ENCODE results near the gene PTDSS2.
"Not testable (repeated sequence)": the region's sequence is repeated elsewhere in the genome, so short reads cannot be mapped to it uniquely, and the experiment has no call there.

PTDSS2 gene

GRCh38 chr11:413120-414081, 36.7 kb upstream of the PTDSS2 start:
- no peak overlapping the region for H3K4me3 ChIP-seq (ENCODE audit: low read depth, low read length)

- H3K4me3 ChIP-seq (ENCODE audit: low read depth, low read length) = no peak overlapping the region
Observed at GRCh38 chr11:414318-414857, 35.7 kb upstream of the PTDSS2 start.

- no peak overlapping the region for H3K4me3 ChIP-seq (ENCODE audit: low read depth, low read length)
Observed at GRCh38 chr11:415640-416041, 34.4 kb upstream of the PTDSS2 start.

DNA sequence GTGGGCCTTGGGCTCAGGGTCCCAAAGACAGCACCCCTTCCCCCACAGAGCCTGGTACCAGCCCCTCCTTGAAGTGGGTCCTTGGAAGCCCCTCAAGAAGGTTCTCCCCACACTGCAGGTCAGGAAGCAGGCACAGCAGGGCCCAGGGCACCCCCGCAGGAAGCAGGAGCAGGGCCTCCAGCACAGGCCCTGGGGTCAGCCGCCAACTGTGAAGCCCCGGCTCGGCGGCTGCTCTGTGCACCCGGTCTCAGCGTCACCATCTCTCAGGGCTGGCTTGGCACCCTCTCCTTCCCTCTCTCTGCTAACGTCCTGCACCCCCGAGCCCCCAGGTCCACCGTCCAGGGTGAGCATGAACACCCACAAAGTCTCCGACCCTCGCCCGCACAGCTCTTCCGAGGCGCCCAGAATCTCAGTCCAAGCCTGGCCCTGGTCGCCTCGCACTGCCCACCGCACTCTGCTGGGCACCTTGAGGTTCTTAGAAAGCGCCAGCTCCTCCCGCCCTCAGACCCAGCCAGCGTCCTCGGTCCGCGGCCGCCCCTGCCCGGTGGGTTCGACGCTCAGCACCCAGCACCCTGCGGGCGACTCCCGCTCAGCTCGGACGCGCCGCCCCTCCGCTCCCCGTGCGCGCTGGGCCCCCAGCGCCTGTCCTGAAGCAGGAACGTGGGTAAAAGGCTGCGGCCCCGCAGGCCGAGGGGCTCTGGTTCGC, 33.9 kb upstream of the PTDSS2 start:
- peak overlapping the region; percentile 56 for H3K4me3 ChIP-seq (ENCODE audit: low read depth, low read length)

- H3K4me3 ChIP-seq (ENCODE audit: low read depth, low read length) = peak overlapping the region; percentile 56
Observed at GRCh38 chr11:416757-417621, 33.1 kb upstream of the PTDSS2 start.

- H3K4me3 ChIP-seq (ENCODE audit: low read depth, low read length) = no peak overlapping the region
Observed at GRCh38 chr11:417652-418342, 32.3 kb upstream of the PTDSS2 start.

GRCh38 chr11:418343-419247, 31.5 kb upstream of the PTDSS2 start:
- no peak overlapping the region for H3K4me3 ChIP-seq (ENCODE audit: low read depth, low read length)

DNA sequence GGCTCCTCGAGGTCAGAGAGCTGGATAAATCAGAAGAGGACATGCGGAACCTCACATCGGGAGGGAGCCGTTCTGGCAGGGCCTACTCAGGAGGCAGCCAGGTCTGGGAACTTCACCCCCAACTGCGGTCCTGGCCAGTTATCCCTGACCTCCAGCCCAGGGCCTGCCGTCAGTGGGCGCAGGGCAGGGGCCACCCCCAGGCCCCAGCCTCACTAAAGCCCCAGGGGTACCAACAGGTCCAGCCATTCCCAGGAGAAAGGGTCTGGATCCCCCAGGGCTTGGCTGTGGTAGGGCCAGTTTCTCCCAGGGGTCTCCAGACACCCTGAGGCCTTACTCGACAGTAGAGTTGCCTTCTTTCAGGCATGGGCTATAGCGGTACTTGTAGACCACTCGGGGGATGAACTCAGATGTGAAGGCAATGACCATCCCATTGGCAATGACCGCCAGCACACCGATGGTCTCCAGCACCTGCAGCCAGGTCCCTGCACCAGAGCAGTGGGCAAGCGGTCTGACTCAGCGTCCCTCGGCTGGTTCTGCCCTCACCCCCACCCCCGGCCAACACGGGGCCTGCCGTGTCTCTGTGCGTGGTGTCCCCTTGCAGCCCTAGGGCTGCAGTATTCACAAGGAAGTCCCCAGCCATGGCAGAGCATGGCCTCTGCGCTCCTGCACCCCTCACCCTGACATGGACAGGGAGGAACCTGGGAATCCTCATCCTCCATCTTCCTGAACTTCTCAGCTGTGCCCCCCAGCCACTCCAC, 30.7 kb upstream of the PTDSS2 start:
- no peak overlapping the region for H3K4me3 ChIP-seq (ENCODE audit: low read depth, low read length)

GRCh38 chr11:420054-420910, 29.8 kb upstream of the PTDSS2 start:
- no peak overlapping the region for H3K4me3 ChIP-seq (ENCODE audit: low read depth, low read length)

- no peak overlapping the region for H3K4me3 ChIP-seq (ENCODE audit: low read depth, low read length)
Observed at GRCh38 chr11:420911-421321, 29.2 kb upstream of the PTDSS2 start.

DNA sequence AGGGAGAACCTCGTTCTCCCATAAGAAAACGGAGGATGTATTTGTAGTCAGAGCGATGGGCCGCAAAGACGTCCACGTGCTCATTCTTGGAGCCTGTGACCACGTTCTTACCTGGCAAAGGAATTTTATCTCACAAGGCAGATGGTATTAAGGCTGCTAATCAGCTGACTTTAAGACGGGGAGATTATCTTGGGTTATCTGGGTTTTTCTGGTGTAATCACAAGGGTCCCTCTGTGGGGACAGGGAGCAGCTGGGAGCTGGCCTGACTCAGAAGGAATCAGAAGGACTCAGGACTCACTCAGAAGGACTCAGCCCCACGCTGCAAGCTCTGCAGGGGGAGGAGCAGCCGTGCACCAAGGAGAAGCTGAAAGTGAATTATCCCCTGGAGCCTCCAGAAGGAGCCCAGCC, 27.8 kb upstream of the PTDSS2 start:
- no peak overlapping the region for H3K4me3 ChIP-seq (ENCODE audit: low read depth, low read length)

DNA sequence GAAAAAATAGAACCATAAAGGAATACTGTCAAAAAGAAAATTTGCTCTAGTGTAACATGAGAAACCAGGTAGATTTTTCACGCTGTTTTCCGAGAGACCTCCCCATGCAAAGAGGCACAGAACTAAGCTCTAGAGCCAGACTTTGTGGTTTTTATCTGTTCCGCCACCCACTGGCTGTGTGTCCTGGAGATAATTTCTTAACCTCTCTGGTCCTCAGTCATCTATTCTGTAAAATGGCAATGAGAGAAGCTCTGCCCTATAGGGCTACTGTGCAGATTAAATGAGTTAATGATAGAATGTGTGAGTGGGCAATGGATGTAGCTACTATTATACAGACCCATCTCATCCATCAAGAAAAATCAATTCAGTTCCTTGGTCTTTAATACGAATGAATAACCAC, 25.8 kb upstream of the PTDSS2 start:
- no peak overlapping the region for H3K4me3 ChIP-seq (ENCODE audit: low read depth, low read length)

- not testable (repeated sequence) for H3K4me3 ChIP-seq (ENCODE audit: low read depth, low read length)
Observed at GRCh38 chr11:424766-425165, 25.3 kb upstream of the PTDSS2 start.

DNA sequence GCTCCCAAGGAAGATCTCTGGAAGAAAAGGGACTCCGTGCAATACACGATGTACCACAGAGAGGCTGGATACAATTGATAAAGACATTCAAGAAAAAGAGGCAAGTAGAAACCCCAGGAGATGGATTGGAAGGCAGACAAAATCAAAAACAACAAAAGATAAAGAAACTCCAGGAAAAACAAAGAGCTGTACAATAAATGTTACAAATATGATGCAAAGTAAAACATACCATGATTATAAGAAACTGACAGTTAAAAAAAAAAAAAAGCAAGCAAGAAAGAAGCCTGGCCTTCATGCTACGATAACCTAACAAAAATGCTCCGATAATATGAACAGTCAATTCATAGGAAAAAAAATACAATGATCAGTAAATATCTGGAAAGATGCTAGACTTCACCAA, 24.8 kb upstream of the PTDSS2 start:
- no peak overlapping the region for H3K4me3 ChIP-seq (ENCODE audit: low read depth, low read length)

DNA sequence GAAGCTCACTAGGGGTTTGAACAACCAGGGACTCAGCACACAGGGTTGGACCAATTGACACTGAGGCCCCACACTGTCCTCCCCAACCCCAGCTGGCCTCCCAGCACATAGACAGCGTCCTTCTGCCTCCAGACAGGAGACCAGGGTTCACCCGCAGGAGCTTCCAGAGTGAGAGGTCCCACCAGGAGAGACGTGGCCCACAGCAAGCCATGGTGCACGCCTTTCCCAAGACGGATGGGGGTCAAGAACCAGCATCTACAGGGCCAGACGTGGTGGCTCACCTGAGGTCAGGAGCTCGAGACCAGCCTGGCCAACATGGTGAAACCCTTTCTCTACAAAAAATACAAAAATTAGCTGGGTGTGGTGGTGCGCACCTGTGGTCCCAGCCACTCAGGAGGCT, 23.2 kb upstream of the PTDSS2 start:
- no peak overlapping the region for H3K4me3 ChIP-seq (ENCODE audit: low read depth, low read length)

DNA sequence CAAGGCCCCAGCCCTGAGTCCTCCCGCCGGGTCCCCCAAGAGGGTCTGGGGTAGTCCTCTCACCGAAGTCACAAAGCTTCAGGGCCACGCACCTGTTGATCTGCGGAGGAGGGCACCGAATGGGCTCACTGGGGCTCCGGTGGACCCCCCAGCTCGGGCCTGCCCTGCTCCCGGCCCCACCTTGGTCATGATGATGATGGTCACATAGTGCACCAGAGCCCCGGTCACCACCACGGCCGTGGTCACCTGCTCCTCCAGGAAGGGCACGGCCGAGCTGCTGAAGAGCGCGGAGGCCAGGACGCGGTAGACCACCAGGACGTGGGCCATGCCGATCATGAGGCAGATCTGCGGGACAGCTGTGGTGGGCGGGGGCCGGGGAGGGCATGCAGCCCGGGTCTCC, 21.8 kb upstream of the PTDSS2 start:
- H3K4me3 ChIP-seq (ENCODE audit: low read depth, low read length) = no peak overlapping the region

DNA sequence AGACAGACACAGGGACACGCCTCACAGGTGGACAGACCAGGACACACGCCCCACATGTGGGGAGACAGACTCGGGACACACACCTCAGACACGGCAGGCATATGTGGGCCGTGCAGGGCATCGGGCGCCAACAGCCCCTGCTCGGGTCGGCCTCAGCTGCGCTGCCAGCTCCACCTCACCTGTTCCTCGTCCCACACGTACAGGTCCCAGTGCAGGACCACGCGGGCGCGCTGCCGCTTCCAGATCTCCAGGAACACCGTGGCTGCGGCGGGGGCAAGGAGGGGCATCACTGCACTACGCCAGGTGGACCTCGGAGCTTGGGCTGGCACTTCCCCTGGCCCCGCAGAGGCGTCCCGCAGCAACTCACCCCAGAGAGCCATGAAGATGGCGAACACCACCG, 20.7 kb upstream of the PTDSS2 start:
- no peak overlapping the region for H3K4me3 ChIP-seq (ENCODE audit: low read depth, low read length)
